ENCODE results near the gene TRIP10.
A peak's percentile ranks its signal among the peaks of the same experiment; 100 is the strongest.
"Not testable (repeated sequence)": the region's sequence is repeated elsewhere in the genome, so short reads cannot be mapped to it uniquely, and the experiment has no call there.

The TRIP10 gene

GRCh38 chr19:6797646-6798045 is 58.2 kb downstream of the TRIP10 start:
- no peak overlapping the region for H3K4me2 ChIP-seq
- H4K20me1 ChIP-seq (ENCODE audit: insufficient read depth), result no peaks in the 10 kb centered on the region
- no peak overlapping the region for H2AFZ ChIP-seq (ENCODE audit: low read depth)
- H3K36me3 ChIP-seq (ENCODE audit: insufficient read depth), result no peaks in the 10 kb centered on the region
- no peak overlapping the region for H3K27ac ChIP-seq
- TF ChIP-seq CTCF (conservative IDR thresholded peaks at IDR 0.05; ENCODE audit: low read depth, low read length), result no peak
- H3K9ac ChIP-seq, result no peak overlapping the region
- peaks cover 25% of the 10 kb centered on the region for H3K4me1 ChIP-seq (ENCODE audit: low read depth, poor library complexity, severe bottlenecking)
- no peak overlapping the region for H3K4me3 ChIP-seq (IDR thresholded peaks at IDR 0.05; ENCODE audit: insufficient read depth, low read depth, low read length)
- H3K79me2 ChIP-seq (ENCODE audit: insufficient read depth, low read depth), result peaks cover 57% of the 10 kb centered on the region
- no peaks in the 10 kb centered on the region for H3K27me3 ChIP-seq (ENCODE audit: insufficient read depth, low read depth)

GRCh38 chr19:6800160-6800790 is 60.8 kb downstream of the TRIP10 start:
- Histone ChIP-seq H3K4me1 (ENCODE audit: low read depth, poor library complexity, severe bottlenecking) (peaks cover 41% of the 10 kb centered on the region), H3K4me2 (peak overlapping the region; percentile 99), H3K79me2 (ENCODE audit: insufficient read depth, low read depth) (peaks cover 55% of the 10 kb centered on the region), H3K27ac (peak overlapping the region; percentile 94), H3K9ac (peak overlapping the region; percentile 63; the same call in 1 of the 2 replicates), H2AFZ (ENCODE audit: low read depth) (peak overlapping the region; percentile 4; the same call in 1 of the 2 replicates)
- H3K27me3 ChIP-seq (ENCODE audit: insufficient read depth, low read depth); H3K36me3 ChIP-seq (ENCODE audit: insufficient read depth); H3K4me3 ChIP-seq (IDR thresholded peaks at IDR 0.05; ENCODE audit: insufficient read depth, low read depth, low read length); H4K20me1 ChIP-seq (ENCODE audit: insufficient read depth): not testable (repeated sequence)

- Histone ChIP-seq H3K4me1 (ENCODE audit: low read depth, poor library complexity, severe bottlenecking) (peaks cover 41% of the 10 kb centered on the region), H3K27ac (peak overlapping the region; percentile 94), H2AFZ (ENCODE audit: low read depth) (peak overlapping the region; percentile 64), H3K27me3 (ENCODE audit: insufficient read depth, low read depth) (no peaks in the 10 kb centered on the region), H3K79me2 (ENCODE audit: insufficient read depth, low read depth) (peaks cover 53% of the 10 kb centered on the region), H3K4me3 (IDR thresholded peaks at IDR 0.05; ENCODE audit: insufficient read depth, low read depth, low read length) (no peak overlapping the region), H3K9ac (peak overlapping the region; percentile 63; the same call in 1 of the 2 replicates), H3K4me2 (peak overlapping the region; percentile 99), H3K36me3 (ENCODE audit: insufficient read depth) (no peaks in the 10 kb centered on the region), H4K20me1 (ENCODE audit: insufficient read depth) (no peaks in the 10 kb centered on the region)
- TF ChIP-seq CTCF (conservative IDR thresholded peaks at IDR 0.05; ENCODE audit: low read depth, low read length), result no peak
Measured at GRCh38 chr19:6800991-6801484, 61.6 kb downstream of the TRIP10 start.

Data from KMS-11 (cell line).